H1 (cell line): ENCODE results near the gene CGAS. TPM values are rescaled to one million over a fixed set of nuclear protein-coding genes. Genes with fewer than 3 reads are reported as not detected.

Experiments used
- CTCF ChIA-PET: fragments of 300-600 bp; sonication (Branson Sonifier 250); formaldehyde crosslinking; loops from one replicate; lab custom pipeline; 2021; ENCODE audit not compliant: partially characterized antibody; lab: Charles Lee
- POLR2A ChIA-PET: fragments of 300-600 bp; sonication (Branson Sonifier 250); formaldehyde crosslinking; loops from one replicate; lab custom pipeline; 2021; ENCODE audit warnings: inconsistent platforms; ENCODE audit not compliant: partially characterized antibody; lab: Charles Lee
- DNase-seq, 2 experiments: peaks; one replicate each; pipeline versions ENCODE4 v3.0.0 to v3.0.0-alpha.2; 2010 to 2022; ENCODE audit warnings: low spot score in 2 of 2, low read depth in 1 of 2, mixed read lengths in 1 of 2
- FAIRE-seq: peaks from 2 replicates; lab custom pipeline; 2011; peaks lifted over from hg19 to GRCh38; lab: Jason Lieb, UNC
- H2AFZ ChIP-seq: 2 replicates; pipeline ENCODE4 v1.8.1; 2012; ENCODE audit warnings: low read length, inconsistent platforms
- H2AK5ac ChIP-seq: 2 replicates; pipeline ENCODE4 v1.6.1; 2013; ENCODE audit warnings: low read depth, low read length
- H2BK120ac ChIP-seq: replicated peaks from 2 replicates; pipeline ENCODE3; 2013; ENCODE audit warnings: low read depth, low read length, inconsistent platforms
- H2BK12ac ChIP-seq: 2 replicates; pipeline ENCODE4 v1.6.1; 2013; ENCODE audit warnings: low read depth, low read length
- H2BK15ac ChIP-seq: 2 replicates; pipeline ENCODE4 v1.6.1; 2013; ENCODE audit warnings: low read length
- H2BK20ac ChIP-seq: 2 replicates; pipeline ENCODE4 v1.6.1; 2013; ENCODE audit warnings: low read length
- H2BK5ac ChIP-seq: 2 replicates; pipeline ENCODE4 v1.6.1; 2013; ENCODE audit warnings: low read depth, low read length
- H3K14ac ChIP-seq: 2 replicates; pipeline ENCODE4 v1.6.1; 2013; ENCODE audit warnings: inconsistent platforms; ENCODE audit not compliant: insufficient read length
- H3K18ac ChIP-seq: 2 replicates; pipeline ENCODE4 v1.6.1; 2013; ENCODE audit warnings: low read length; ENCODE audit errors: extremely low read depth
- H3K23ac ChIP-seq: 2 replicates; pipeline ENCODE4 v1.6.1; 2013; ENCODE audit warnings: inconsistent platforms; ENCODE audit not compliant: insufficient read length
- H3K23me2 ChIP-seq: 2 replicates; pipeline ENCODE4 v1.6.1; 2013; ENCODE audit warnings: low read depth, low read length
- H3K27ac ChIP-seq: 2 replicates; pipeline ENCODE4 v1.6.1; 2011; ENCODE audit warnings: low read depth, low read length, inconsistent platforms
- H3K27me3 ChIP-seq, 4 experiments: replicated peaks in 1 of 4; 1 replicate in 1 of 4; 2 replicates in 3 of 4; pipeline versions ENCODE4 v1.6.1 to v1.8.1; 2011 to 2013; ENCODE audit warnings: low read length in 3 of 4, mild to moderate bottlenecking in 3 of 4, inconsistent platforms in 2 of 4, mixed read lengths in 2 of 4, moderate library complexity in 1 of 4; ENCODE audit not compliant: control insufficient read depth in 3 of 4, insufficient read depth in 3 of 4; ENCODE audit errors: extremely low read depth in 1 of 4
- H3K36me3 ChIP-seq, 4 experiments: 2 replicates each; pipeline versions ENCODE4 v1.6.1 to v1.8.1; 2011 to 2013; ENCODE audit warnings: mild to moderate bottlenecking in 4 of 4, low read length in 3 of 4, moderate library complexity in 2 of 4, control low read depth in 1 of 4, inconsistent platforms in 1 of 4; ENCODE audit not compliant: insufficient read depth in 4 of 4, control insufficient read depth in 2 of 4
- H3K4ac ChIP-seq: replicated peaks from 2 replicates; pipeline ENCODE3; 2013; ENCODE audit warnings: low read length, low read depth, mixed read lengths, inconsistent platforms; ENCODE audit not compliant: insufficient read length
- H3K4me1 ChIP-seq, 4 experiments: replicated peaks in 1 of 4; 1 replicate in 1 of 4; 2 replicates in 3 of 4; pipeline versions ENCODE4 v1.6.1 to v1.8.1; 2011 to 2013; ENCODE audit warnings: low read length in 3 of 4, inconsistent platforms in 2 of 4, mixed read lengths in 1 of 4; ENCODE audit not compliant: insufficient read depth in 4 of 4, control insufficient read depth in 3 of 4
- H3K4me2 ChIP-seq, 2 experiments: 2 replicates each; pipeline versions ENCODE4 v1.6.1 to v1.8.1; 2011 to 2013; ENCODE audit warnings: low read depth in 2 of 2, low read length in 2 of 2, control low read depth in 1 of 2, inconsistent platforms in 1 of 2, mild to moderate bottlenecking in 1 of 2; ENCODE audit not compliant: insufficient read depth in 1 of 2
- H3K4me3 ChIP-seq, 4 experiments: fragments of 200-600, 300-600 bp in 1 of 4; sonication (generic), shearing (Covaris generic), sonication (Bioruptor Twin) in 1 of 4; 2 replicates each; pipeline versions ENCODE4 v1.5.1 to v1.8.1; 2011 to 2016; ENCODE audit warnings: low read length in 4 of 4, low read depth in 3 of 4, control low read depth in 2 of 4, inconsistent platforms in 2 of 4, mild to moderate bottlenecking in 2 of 4, mixed read lengths in 1 of 4, moderate library complexity in 1 of 4; ENCODE audit not compliant: insufficient read depth in 2 of 4; ENCODE audit errors: extremely low read depth in 1 of 4
- H3K56ac ChIP-seq: replicated peaks from 2 replicates; pipeline ENCODE3; 2013; ENCODE audit warnings: low read depth, mild to moderate bottlenecking, mixed read lengths, low read length, inconsistent platforms; ENCODE audit not compliant: insufficient read length
- H3K79me1 ChIP-seq: 2 replicates; pipeline ENCODE4 v1.6.1; 2013; ENCODE audit warnings: low read depth, low read length, control low read depth
- H3K79me2 ChIP-seq, 2 experiments: 2 replicates each; pipeline versions ENCODE4 v1.6.1 to v1.8.1; 2012 to 2013; ENCODE audit warnings: low read length in 2 of 2, mild to moderate bottlenecking in 2 of 2, inconsistent platforms in 1 of 2; ENCODE audit not compliant: insufficient read depth in 2 of 2, control insufficient read depth in 1 of 2
- H3K9ac ChIP-seq, 4 experiments: replicated peaks in 1 of 4; 1 replicate in 1 of 4; 2 replicates in 3 of 4; pipeline versions ENCODE4 v1.6.1 to v1.8.1; 2011 to 2013; ENCODE audit warnings: low read depth in 3 of 4, low read length in 3 of 4, control low read depth in 2 of 4, mild to moderate bottlenecking in 2 of 4, moderate library complexity in 2 of 4, inconsistent platforms in 1 of 4; ENCODE audit errors: extremely low read depth in 1 of 4
- H3K9me3 ChIP-seq, 2 experiments: 2 replicates each; pipeline versions ENCODE4 v1.6.1 to v1.8.1; 2012 to 2013; ENCODE audit warnings: mild to moderate bottlenecking in 2 of 2, moderate library complexity in 2 of 2, control low read depth in 1 of 2, inconsistent platforms in 1 of 2, low read depth in 1 of 2, low read length in 1 of 2, mixed read lengths in 1 of 2; ENCODE audit not compliant: insufficient read depth in 2 of 2
- H4K20me1 ChIP-seq, 2 experiments: replicated peaks in 1 of 2; 2 replicates each; pipeline versions ENCODE3 to v1.8.1; 2011 to 2013; ENCODE audit warnings: inconsistent platforms in 2 of 2, low read length in 2 of 2, mild to moderate bottlenecking in 1 of 2; ENCODE audit not compliant: insufficient read depth in 2 of 2, control insufficient read depth in 1 of 2
- H4K5ac ChIP-seq: 2 replicates; pipeline ENCODE4 v1.6.1; 2013; ENCODE audit warnings: low read length, low read depth, mixed read lengths, inconsistent platforms; ENCODE audit not compliant: insufficient read length
- H4K8ac ChIP-seq: 2 replicates; pipeline ENCODE4 v1.8.0; 2013; ENCODE audit warnings: mild to moderate bottlenecking, moderate library complexity, low read length, inconsistent platforms; ENCODE audit not compliant: insufficient read depth; ENCODE audit errors: extremely low read depth
- H4K91ac ChIP-seq: replicated peaks from 2 replicates; pipeline ENCODE3; 2013; ENCODE audit warnings: low read length, mixed read lengths, inconsistent platforms; ENCODE audit not compliant: insufficient read length
- CTCF ChIP-seq, 3 experiments: IDR thresholded peaks; 1 replicate in 2 of 3; 2 replicates in 1 of 3; pipeline versions ENCODE4 v1.5.1 to v1.6.1; 2011; ENCODE audit warnings: low read length in 3 of 3, mild to moderate bottlenecking in 3 of 3, inconsistent platforms in 2 of 3, low read depth in 1 of 3, moderate library complexity in 1 of 3; ENCODE audit not compliant: insufficient read depth in 1 of 3; ENCODE audit errors: control extremely low read depth in 1 of 3
- E2F6 ChIP-seq: IDR thresholded peaks from 2 replicates; pipeline ENCODE4 v1.6.1; 2012; ENCODE audit warnings: inconsistent platforms
- KDM1A ChIP-seq: fragments of 200-600, 300-600 bp; sonication (generic); IDR thresholded peaks from 2 replicates; pipeline ENCODE4 v1.7.1; 2016; ENCODE audit warnings: mild to moderate bottlenecking, low read length, borderline replicate concordance
- POLR2A ChIP-seq, 2 experiments: IDR thresholded peaks; 1 replicate in 1 of 2; 2 replicates in 1 of 2; pipeline ENCODE4 v1.6.1; 2011; ENCODE audit warnings: low read depth in 2 of 2, low read length in 2 of 2, mild to moderate bottlenecking in 2 of 2; ENCODE audit errors: control extremely low read depth in 1 of 2
- SUZ12 ChIP-seq: fragments of 200-600 bp; sonication (generic); IDR thresholded peaks from 2 replicates; pipeline ENCODE4 v1.6.1; 2012; ENCODE audit warnings: mild to moderate bottlenecking, inconsistent platforms, low read length, moderate library complexity, mixed read lengths
- WGBS, 2 experiments: shearing (Covaris generic) in 1 of 2; methylation state at CpG; one replicate each; pipeline versions ENCODE4 v1.1.6 to v1.1.7; 2013 to 2015; ENCODE audit warnings: low lambda C conversion rate in 2 of 2, mixed read lengths in 2 of 2, inconsistent platforms in 1 of 2, low coverage in 1 of 2, missing lambda C conversion rate in 1 of 2; ENCODE audit not compliant: insufficient replicate concordance in 2 of 2, insufficient coverage in 1 of 2, insufficient read length in 1 of 2; ENCODE audit errors: extremely low coverage in 1 of 2, missing lambda C conversion rate in 1 of 2; 5-methylcytosine and 5-hydroxymethylcytosine counted together
- polyA plus RNA-seq, 7 experiments: library from polyadenylated mRNA; depleted of rRNA in 3 of 7; stranded (reverse) in 5 of 7; unstranded in 2 of 7; fragments of >200 nt in 5 of 7; fragments of 200-250 nt in 2 of 7; gene quantifications; 1 replicate in 5 of 7; 2 replicates in 1 of 7; 4 replicates in 1 of 7; pipeline versions ENCODE4 v1.2.1 to v1.2.3, GENCODE V29; 2011 to 2013; ENCODE audit warnings: missing spikeins in 2 of 7, mixed read lengths in 2 of 7
- total RNA-seq: library from RNA; stranded (reverse); fragmentation: NEBNext Ultra II Directional; extraction: Animal tissue kit (Norgen Biotek cat#: 25700); gene quantifications from 2 replicates; pipeline ENCODE4 v1.2.1, GENCODE V29; 2021

Gene CGAS
- total and polyA plus RNA-seq, 2 of the 8 experiments (the other 6 are each of a cell fraction or from before 2014, with no cell fraction given) = 2.1 to 6.3 TPM

- 90% methylated on average over 2 of the region's 2 CpGs; no CpG with 5 or more reads in 1 of the 2 experiments for WGBS, 2 experiments
Observed at GRCh38 chr6:73471686-73472290, 19.7 kb upstream of the CGAS start.

More at GRCh38 chr6:73471686-73472290, 19.7 kb upstream of the CGAS start:
- Histone ChIP-seq H2BK20ac (no peak overlapping the region), H4K91ac (no peak overlapping the region), H2AFZ (no peak overlapping the region), H3K4me3 (no peak overlapping the region), H4K5ac (no peak overlapping the region), H2AK5ac (no peak overlapping the region), H3K27me3 (no peaks in the 10 kb centered on the region), H2BK5ac (no peak overlapping the region), H3K36me3 (peaks cover 3 to 48% (median 21%) of the 10 kb centered on the region in 4 experiments; a peak in 5 of 8 replicates), H3K18ac (no peak overlapping the region)
- TF ChIP-seq POLR2A (IDR thresholded peaks at IDR 0.05; ENCODE audit: control extremely low read depth in 1 of 2, low read depth in 2 of 2, low read length in 2 of 2) = no peak
- no peak for TF ChIP-seq CTCF (IDR thresholded peaks at IDR 0.05; ENCODE audit: control extremely low read depth in 1 of 3, insufficient read depth in 1 of 3, low read depth in 1 of 3, low read length in 3 of 3)
- no peak for TF ChIP-seq SUZ12
- no peak for TF ChIP-seq E2F6
- TF ChIP-seq KDM1A = no peak
- TF ChIP-seq, all 59 proteins: peak for 0
- H3K4ac ChIP-seq = no peak overlapping the region
- H3K79me2 ChIP-seq = no peaks in the 10 kb centered on the region
- no peak overlapping the region for H3K9ac ChIP-seq
- no peak for FAIRE-seq
- no peaks in the 10 kb centered on the region for H4K20me1 ChIP-seq
- ChIA-PET CTCF (interaction anchor here (1.3 kb wide), 1 partner anchor 139 kb away, joined by 3 read pairs; no protein-coding TSS in a partner anchor), POLR2A (interaction anchor here (1.4 to 1.5 kb wide), 2 partner anchors 16 to 48 kb away, joined by 3 to 4 read pairs; partner anchors contain the start of gene EEF1A1)
- H3K4me1 ChIP-seq = no peaks in the 10 kb centered on the region
- no peak overlapping the region for H3K23ac ChIP-seq
- no peak overlapping the region for H2BK15ac ChIP-seq
- no peak overlapping the region for H3K56ac ChIP-seq
- no peak overlapping the region for H3K27ac ChIP-seq
- H2BK120ac ChIP-seq = no peak overlapping the region
- no peaks in the 10 kb centered on the region for H3K79me1 ChIP-seq
- H3K4me2 ChIP-seq = no peak overlapping the region
- H4K8ac ChIP-seq = no peak overlapping the region
- no peak overlapping the region for H2BK12ac ChIP-seq
- no peaks in the 10 kb centered on the region for H3K23me2 ChIP-seq
- H3K14ac ChIP-seq = no peak overlapping the region
- no peak for DNase-seq
- no peaks in the 10 kb centered on the region for H3K9me3 ChIP-seq
